GM19025 (cell line): ENCODE measurements around the gene EN2.

Source experiments
- ATAC-seq: cut with Tn5 transposase; IDR thresholded peaks from one replicate; pipeline ENCODE4 v1.9.1; 2021; ENCODE audit warnings: mild to moderate bottlenecking, low read depth, moderate library complexity; ENCODE audit not compliant: unreplicated experiment

The EN2 gene

DNA sequence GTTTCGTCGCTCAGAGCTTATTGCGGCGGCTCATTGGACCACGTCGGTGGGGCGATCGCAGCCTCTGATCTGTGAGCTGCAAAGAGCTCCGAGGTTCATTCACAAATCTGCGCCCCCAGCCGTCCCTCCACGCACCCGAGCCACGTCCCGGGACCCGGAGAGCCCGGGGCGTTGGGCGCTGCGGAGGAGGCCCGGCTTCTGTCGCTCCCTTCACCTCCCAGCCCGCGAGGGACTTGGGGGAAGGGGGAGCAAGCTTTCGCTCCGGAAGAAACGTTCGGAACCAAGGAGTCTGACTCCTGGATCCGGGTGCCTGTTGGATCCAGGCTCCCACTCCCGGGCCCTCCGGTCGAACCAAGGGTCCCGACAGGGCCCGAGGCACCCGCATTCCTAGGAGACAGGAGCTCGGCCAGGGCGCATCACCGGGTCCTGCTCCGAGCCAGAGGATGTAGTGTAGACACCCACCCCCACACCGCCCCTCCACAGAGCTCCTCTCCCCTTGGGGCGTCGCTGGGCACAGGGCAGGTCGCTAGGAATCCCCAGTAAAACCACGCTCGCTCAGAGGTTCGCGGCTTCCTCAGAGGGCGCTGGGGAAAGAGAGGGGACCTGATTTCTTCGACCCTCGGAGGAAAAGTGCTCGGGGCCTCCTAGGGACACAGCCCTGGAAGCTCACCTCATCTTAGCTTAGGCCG lies 7.9 kb upstream of the EN2 start:
- no peak for ATAC-seq

DNA sequence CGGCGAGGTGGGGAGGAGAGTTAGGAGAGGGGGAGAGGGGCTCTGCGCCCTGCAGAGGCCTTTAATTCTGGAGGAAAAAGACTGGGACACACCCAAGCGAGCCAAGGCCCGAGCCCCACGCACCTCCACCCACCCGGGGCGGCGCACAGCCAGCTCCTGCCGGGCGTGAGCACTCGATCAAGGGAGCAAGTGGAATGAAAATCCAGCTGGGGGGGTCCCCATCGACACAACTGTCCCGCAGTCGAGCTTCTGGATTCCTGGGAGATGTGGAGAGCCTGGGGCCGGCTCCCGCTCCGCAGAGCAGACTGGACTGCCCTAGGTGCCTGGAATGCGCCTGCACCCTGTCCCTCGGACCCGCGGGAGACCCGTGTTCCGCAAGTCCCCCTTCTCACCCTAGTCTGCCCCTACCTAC lies 7.4 kb upstream of the EN2 start:
- no peak for ATAC-seq

DNA sequence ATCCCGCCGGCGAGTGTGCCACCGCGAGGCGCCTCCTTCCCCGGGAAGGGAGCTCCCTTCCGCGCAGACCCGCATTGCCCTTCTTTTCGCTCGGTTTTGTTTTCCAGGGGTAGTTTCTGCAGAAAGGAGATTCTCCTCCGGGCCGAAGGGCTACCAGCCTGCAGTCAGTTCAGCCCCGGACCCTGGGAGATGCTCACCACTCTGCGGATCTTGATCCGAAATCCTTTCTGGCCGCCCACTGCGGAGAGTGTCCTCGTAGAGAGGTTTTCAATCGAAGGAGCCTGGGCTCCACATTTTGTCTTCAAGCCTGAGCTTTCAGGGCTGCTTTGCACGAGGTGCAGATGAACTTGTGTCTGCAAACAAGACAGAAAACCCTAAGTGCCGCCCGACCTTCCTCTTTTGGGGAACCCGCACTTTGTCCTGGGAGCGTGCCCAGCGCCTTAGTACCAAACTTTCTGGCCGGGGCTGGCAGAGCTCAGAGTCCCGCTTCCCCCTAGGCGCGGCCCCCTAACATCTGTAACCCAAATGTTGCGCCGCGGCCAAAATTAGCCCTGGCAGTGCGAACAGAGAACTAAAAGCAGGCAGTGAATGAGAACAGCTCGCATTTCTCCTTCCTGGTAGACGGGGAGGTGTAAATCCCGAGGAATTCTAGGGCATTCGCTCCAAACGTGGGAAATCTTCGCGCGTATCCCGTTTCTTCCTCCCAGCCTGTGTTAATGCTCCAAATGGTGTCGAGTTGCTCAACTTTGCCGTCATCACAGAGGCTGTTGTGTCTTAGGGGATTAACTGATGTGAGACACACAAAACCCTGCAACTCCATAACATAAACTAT lies 6.7 kb upstream of the EN2 start:
- no peak for ATAC-seq

DNA sequence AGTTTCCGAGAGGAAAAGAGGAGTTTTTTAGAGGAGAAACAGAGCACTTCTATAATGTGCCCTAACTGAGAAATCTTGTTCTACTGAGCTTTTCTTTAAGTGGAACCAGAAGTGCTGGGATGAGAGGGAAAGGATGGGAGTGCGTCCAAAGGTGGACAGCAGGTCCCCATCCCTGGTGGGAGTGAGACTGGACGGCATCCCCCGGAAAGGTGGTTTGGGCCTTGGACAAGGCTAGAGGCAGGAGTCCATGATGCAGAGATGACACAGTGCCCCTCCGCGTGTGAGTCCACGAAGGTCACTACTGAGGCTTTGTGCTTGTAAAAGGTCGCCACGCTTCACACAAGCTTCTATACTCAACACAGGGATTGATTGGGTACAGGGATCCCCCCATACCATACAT lies 6.1 kb upstream of the EN2 start:
- no peak for ATAC-seq

DNA sequence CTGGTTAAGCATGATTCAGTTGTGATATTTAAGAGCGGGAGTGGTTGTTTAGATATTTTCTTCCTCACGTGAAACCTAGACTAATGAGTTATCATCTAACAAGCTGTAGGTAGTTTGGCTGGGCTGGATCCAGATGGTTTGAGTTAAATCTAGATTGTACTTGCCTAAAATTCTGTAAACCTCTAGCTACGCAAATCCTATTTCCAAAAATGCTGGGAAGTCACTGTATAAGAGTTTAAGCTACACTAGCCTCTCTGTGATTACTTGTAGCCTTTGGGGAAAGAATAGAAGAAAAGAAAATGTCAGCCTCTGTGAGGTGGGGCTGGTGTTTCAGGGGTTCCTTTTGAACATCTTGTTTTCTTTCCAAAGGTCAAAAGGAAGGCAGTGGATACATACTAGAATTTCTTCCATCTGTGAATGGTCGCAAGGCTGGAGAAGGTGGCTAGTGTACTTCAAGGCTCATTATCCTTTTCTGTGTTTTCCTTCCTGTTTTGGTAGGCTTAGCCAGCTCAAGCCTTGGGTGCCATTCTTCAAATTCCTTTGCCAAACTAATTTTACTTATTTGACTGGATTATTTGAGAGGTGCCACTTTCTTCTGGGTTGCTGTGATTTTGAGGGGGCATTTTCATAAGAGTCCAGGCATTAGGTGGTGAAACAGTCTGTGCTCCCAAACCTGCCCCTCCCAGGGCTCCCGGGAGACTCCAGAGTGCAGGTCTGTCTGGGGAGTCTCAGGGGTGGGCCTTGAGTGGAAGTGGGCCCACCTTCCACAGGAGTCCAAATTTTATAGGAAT lies 5.2 kb upstream of the EN2 start:
- no peak for ATAC-seq

DNA sequence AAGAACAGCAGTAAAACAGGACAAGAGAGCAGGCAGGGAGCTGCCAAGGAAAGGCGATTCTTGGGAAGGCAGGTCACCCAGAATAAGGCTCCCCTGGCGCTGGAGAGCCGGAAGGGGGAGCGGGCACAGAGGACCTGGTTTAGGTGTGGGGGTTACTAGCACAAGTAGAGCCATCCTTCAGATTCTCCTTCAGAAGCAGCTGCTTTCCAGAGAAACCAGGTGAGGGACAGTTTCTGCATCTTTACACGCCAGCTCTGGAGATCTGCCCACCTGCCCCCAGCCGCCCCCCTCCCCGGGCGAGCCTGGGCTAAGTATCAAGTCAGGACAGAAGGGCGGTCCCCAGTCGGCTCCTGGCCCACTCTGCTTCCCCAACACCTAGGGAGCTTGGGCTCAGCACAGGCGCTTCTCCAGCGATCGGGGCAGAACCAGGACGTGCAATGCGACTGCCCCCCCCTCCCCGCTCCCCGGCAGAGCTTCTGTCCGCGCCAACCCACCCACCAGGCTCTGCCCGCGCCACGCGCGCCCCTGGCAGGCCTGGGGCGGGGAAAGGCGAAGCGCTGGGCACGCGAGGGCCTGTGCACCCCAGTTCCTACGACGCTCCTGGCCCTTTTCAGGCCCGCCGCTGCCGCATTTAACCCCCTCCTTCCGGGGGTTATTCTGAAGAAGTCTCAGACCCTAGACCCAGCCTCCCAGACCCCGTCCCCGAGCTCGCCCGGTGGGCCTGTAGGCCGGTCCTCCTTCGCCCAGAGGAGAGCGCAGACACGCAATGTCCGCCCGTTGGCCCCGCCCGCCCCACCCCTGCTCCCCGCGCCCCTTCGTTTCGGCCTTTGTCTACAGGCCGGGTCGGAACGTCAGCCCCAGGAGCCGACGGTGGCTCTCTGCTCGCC lies 4.4 kb upstream of the EN2 start:
- no peak for ATAC-seq

DNA sequence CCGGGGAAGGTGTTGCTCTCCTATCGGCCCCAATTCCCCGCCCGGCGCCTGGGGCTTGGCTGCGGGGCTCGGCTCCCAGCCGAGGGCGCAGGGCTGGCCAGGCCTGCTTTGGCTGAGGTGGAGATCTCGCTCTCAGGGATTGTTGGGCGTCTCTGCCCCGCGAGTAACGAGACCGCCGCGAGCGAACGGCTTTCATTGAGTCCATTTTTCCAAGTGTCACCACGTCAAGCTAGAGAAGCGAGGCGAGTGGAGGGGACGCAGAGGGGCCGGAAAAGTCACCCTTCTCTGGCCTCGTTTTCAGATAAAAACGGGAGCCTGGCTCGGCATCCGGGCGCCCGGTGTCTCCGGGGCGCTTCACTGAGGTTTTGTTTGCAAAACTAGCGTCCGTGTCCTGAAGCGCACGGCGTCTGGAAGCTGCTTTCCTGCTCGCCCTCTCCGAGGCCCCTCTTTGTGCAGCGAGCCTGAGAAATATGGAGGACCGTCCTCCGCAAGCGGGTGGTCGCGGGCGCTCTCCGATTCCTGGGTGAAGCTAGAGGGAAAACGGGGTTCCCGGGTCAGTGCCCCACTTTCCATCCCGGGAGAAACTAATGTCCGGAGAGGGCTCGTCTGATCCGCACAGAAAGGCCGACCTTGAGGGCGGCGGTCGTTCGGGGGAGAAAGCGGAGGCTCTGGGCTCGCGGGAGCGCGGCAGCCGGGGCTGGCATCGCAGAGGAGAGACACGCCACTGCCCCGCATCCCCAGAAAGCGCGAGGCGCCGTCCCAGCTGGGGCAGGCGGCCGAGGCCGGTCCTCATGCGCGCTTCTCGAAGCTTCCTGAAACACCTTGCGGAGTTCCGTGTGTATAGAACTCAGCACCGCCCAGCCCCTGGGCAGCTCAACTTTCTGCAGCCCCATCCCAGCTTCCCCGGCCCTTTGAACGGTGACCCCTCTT lies 3.5 kb upstream of the EN2 start:
- ATAC-seq, result no peak

DNA sequence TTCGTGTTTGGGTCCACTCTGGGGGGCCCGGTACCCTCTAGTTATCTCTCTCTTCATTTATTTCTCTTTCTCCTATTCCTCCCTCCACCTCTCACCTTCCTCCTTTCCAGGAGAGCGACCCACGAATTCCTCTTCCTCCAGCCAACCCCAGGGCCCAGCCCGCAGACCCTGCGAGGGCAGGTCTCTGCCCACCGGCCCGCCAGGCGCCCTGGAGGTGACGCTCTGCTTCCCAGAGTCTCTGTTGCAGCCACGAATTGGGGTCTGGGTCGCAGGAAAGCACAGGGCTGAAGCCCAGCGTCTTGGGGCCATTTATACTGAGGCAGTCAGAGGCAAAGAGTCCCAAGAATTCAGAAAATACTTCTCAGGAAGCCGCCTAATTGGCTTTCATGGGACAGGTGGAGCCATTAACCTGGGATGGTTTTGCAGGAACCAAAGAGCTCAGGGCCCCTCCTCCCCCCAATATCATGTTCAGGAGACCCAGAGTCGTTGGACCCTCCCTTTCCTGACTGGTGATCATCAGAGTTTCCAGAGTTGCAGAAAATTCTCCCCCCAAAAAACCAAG lies 2.7 kb upstream of the EN2 start:
- ATAC-seq, result no peak

DNA sequence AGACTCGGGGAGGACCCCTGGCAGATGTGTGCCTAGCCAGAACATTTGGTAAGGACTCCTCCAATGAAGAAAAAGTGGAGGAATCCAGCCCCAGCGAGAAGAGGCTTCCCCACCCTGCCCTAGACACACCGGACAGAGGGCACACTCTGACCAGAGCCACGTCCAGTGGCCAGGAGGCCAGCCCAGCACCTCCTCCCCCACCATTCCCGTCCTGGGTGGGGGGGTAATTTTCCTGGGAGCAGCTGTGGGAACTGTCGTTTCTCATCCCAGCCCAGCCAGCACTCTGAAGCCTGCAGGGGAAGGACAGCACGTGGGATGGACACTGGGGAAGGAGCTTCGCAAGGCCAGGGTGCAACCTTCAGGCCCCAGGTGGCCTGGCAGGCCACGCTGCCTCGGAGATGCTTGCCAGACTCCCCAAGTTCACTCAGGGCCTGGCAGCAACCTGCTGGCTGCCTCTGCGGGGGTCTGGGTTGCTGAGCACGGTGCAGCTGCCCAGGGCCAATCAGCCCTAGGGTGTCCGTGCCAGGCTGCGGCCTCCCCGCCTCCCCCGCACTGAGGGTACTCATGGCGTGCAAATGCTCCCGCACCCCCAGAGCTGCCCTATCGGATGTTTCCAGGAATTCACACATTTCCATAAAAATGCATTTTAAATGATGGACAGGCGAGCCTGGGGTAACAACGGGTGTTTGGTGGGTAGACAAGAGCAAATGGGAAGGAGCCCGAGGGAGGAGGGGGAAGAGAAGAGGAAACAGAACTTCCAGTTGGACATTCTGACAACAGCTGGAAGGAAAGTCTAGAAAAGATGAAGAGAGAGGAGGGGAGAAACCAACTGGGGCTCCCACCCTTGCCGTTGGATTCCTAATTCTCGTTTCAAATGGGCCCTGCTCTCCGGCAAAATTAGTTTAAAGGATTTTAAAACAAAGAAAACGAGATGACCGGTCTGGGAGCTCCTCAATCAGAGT lies 1.9 kb upstream of the EN2 start:
- no peak for ATAC-seq

DNA sequence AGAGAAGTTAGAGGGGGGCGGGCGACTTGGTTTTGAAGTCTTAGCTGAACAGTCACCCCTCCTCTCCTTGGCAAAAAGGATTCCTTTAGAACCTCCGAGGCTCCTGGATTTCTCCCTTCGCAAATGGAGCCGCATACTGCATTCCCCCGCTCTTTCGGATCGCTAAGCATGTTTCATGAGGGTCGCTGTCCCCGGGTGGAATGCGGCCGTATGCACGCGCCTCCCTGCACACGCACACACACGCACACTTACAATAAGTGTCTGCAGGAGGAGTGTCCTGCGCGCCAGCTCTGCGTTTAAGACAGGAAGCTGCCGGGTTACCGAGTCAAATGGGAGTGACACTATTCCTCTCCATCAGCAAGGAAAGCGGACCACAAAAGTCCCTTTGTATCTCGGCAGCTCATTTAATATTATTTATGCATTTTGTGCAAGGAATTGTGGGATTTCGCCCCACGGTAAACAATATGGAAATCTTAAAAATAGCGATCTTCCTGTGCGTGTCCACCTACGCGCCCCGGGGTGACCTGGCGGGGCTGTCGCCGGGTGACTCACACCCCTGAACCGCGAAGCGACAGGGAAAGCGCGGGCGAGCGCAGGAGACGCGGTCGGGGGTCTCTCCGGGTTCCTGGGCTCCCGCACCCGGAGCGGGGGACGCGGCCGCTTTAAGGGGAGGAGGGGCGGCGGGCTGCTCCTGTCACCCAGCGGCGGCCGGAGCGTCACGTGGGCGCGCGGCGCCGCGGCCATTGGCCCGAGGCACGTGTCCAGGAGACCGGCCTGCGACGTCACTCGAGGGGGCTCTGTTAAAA lies 988 bp upstream of the EN2 start:
- no peak for ATAC-seq

DNA sequence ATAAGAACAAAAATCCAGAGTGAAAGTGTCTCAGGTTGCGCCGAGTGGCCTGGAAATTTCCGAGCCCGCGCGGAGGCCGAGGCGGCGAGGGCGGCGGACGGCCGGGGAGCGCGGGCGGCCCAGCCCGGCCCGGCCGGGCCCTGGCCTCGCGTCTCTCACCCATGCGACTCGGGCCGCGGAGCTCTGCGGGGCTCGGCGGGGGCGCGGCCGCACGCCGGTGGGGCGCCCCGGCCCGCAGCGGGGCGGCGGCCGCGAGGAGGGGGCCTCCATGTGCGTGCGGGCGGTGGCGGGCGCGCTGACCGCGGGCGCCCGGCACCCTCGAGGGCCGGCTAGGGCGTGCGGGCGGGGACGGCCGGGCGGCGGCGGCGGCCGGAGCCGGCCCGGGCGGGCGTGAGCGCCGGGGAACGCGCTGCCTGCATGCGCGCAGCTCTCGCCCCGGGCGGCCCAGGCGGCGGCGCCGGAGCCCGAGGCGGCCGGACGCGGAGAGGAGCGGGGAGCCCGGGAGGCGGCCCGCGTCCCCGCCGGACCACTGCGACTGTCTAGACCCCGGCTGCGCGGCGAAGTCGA lies 302 bp upstream of the EN2 start:
- no peak for ATAC-seq

DNA sequence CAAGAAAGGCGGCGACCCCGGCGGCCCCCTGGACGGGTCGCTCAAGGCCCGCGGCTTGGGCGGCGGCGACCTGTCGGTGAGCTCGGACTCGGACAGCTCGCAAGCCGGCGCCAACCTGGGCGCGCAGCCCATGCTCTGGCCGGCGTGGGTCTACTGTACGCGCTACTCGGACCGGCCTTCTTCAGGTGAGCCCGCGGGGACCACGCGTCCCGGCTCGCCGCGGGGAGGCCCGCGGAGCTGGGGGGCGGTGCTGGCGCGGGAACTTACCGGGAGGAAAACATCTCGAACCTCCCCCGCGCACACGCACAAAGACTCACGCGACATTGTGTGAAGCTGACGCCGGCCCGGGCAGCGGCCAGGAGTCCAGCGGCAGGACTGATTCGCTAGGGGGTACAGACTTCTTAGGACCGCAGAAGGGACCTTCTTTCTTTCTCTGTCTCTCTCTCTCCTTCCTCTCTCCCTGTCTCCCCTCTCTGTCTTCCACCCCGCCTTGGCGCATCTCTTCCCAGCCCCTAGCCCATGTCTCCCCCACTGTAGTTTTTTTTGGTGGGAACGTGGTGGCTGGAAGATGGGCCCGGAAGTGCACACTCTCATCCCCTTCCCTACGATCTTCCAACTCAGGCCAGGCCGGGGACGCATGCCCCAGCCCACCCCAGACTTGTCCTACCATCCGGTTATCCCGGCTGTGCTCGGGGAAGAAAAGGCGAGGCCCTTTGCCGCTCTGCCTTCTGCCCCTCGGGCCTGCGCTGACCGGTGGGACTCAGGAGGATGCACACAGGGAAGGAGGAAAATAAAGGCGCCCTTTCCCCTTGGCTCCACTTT lies 1.2 kb downstream of the EN2 start:
- ATAC-seq, result no peak

DNA sequence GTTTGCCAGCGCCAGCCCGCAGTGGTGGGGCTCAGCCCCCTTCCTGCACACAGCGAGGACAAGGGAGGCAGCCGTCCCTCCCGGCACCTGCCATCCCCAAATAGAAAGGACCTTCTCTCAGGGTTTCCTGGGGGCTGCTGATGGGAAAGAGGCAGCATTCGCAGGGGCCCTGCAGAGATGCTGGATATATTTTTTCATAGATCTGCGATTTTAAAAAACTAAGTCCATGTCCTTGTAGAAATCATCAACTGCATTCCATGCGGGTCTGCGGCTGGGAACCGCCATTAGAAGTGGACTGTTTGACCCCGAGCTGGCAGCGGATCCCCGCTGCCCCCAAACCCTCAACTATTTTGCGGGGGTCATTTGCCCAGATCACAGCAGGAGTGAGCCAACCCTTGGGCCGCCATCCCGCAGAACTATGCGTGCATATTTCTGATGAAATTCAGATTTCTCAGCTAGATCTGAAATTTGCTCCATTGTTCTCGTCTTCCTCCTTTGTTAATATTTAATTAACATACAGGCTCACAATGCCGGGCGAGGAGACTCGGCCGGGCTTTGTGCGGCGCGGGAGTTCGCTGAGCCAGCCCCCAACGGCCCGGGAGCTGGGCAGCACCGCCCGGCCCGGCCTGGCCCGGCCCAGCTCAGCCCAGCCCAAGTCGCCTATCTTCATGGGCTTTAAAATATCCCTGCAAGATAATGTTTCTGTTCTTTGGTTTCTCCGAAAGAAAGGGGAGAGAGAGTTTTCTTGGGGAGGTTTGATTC lies 2.0 kb downstream of the EN2 start:
- ATAC-seq, result no peak

DNA sequence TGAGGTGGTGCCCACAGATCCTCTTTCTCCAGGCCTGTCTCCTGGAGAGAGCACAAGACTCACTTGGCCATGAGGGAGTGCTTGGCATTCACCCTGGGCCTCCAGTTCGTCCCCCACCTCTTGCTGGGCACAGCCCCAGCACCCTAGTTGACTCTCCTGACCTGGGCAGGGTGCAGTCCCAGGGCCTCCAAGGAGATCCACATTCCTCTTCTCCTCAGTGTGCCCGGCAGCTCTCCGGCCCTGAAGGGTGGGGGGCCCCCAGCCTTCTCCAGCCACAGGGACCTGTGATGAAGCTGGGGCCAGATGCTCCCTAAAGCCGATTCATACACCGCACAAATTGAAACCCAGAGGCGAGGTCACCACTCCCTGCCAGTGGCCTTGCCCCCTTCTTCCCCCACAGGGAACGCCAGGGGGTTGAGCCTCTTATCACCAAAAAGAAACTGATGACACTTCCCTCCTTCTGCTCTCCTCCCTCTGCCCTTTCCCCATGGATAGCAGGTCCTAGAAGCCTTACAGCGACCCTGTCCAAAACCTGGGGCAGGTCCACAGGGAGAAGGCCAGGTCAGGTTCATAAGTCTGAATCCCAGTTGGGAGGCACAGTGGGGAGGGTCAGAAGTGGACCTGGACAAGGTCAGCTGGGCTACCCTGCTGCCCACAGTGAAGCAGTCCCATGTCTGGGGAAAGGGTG lies 3.1 kb downstream of the EN2 start:
- no peak for ATAC-seq

DNA sequence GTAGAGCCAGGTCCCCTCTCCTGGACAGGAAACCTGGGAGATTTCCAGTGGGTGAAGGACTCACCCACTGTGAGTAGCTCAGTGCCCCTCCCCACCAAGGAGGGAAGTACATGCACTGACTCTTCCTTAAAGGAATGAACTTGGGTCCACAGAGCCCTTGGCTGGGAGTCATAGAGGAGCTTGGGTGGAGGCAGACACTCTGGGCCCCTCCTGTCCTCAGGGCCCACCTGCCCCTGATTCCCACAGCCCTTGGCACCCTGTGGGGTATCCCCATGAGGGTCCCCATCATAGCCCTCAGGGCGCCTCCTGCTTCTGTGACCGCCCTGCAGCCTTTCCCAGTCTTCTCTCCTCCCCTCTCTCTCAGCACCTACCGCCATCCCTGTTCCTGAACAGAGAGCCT lies 3.7 kb downstream of the EN2 start:
- ATAC-seq, result no peak
